ENCODE data around the gene PPFIA2.

GRCh38 chr12:81340910-81341309 is 418.2 kb downstream of the PPFIA2 start:
- TF ChIP-seq CTCF (IDR thresholded peaks at IDR 0.05): no peak
- TF ChIP-seq POLR2A (IDR thresholded peaks at IDR 0.05): no peak
